HG03460 (cell line): ENCODE measurements around the gene SFXN1.

Experiments used
- ATAC-seq: cut with Tn5 transposase; IDR thresholded peaks from one replicate; pipeline ENCODE4 v1.9.1; 2021; ENCODE audit not compliant: unreplicated experiment

The SFXN1 gene

GRCh38 chr5:175538576-175538975 lies 60.2 kb downstream of the SFXN1 start:
- ATAC-seq, result no peak

- no peak for ATAC-seq
Measured at GRCh38 chr5:175539936-175540335, 61.6 kb downstream of the SFXN1 start.

GRCh38 chr5:175541264-175541663 lies 62.9 kb downstream of the SFXN1 start:
- ATAC-seq, result no peak

GRCh38 chr5:175542232-175542965 lies 64.0 kb downstream of the SFXN1 start:
- no peak for ATAC-seq

- ATAC-seq, result no peak
Measured at GRCh38 chr5:175542966-175543235, 64.5 kb downstream of the SFXN1 start.

- ATAC-seq, result no peak
Measured at GRCh38 chr5:175544108-175544511, 65.8 kb downstream of the SFXN1 start.

- ATAC-seq, result no peak
Measured at GRCh38 chr5:175544586-175544985, 66.2 kb downstream of the SFXN1 start.

- no peak for ATAC-seq
Measured at GRCh38 chr5:175547842-175548241, 69.5 kb downstream of the SFXN1 start.

- ATAC-seq, result no peak
Measured at GRCh38 chr5:175548626-175549311, 70.4 kb downstream of the SFXN1 start.

- no peak for ATAC-seq
Measured at GRCh38 chr5:175550055-175550805, 71.9 kb downstream of the SFXN1 start.

- no peak for ATAC-seq
Measured at GRCh38 chr5:175551266-175551665, 72.9 kb downstream of the SFXN1 start.

- no peak for ATAC-seq
Measured at GRCh38 chr5:175554296-175554695, 75.9 kb downstream of the SFXN1 start.

- no peak for ATAC-seq
Measured at GRCh38 chr5:175555168-175555785, 76.9 kb downstream of the SFXN1 start.

GRCh38 chr5:175556794-175557193 lies 78.4 kb downstream of the SFXN1 start:
- ATAC-seq, result no peak

- no peak for ATAC-seq
Measured at GRCh38 chr5:175557778-175558177, 79.4 kb downstream of the SFXN1 start.

GRCh38 chr5:175558801-175559480 lies 80.6 kb downstream of the SFXN1 start:
- no peak for ATAC-seq

GRCh38 chr5:175560011-175560410 lies 81.7 kb downstream of the SFXN1 start:
- ATAC-seq, result no peak

- no peak for ATAC-seq
Measured at GRCh38 chr5:175561085-175561484, 82.7 kb downstream of the SFXN1 start.

GRCh38 chr5:175564716-175565115 lies 86.4 kb downstream of the SFXN1 start:
- no peak for ATAC-seq

- no peak for ATAC-seq
Measured at GRCh38 chr5:175566697-175567096, 88.3 kb downstream of the SFXN1 start.

GRCh38 chr5:175567954-175568353 lies 89.6 kb downstream of the SFXN1 start:
- ATAC-seq, result no peak
